Measurements from ENCODE around the gene GK2.

- TF ChIP-seq POLR2A (IDR thresholded peaks at IDR 0.05; ENCODE audit: low read depth, low read length) = no peak
- no peak for TF ChIP-seq POLR2AphosphoS5 (IDR thresholded peaks at IDR 0.05; ENCODE audit: low read depth, low read length)
- no peak for TF ChIP-seq TAF1 (IDR thresholded peaks at IDR 0.05; ENCODE audit: borderline replicate concordance, low read depth, low read length)
Observed at GRCh38 chr4:79385641-79386040, 22.4 kb downstream of the GK2 start.

All from GM12892 (cell line).